Pulmonary artery endothelial cell (primary cell): ENCODE measurements around the gene OBSL1. TPM values are rescaled to one million over a fixed set of nuclear protein-coding genes. Genes with fewer than 3 reads are reported as not detected.

ENCODE experiments used
- DNase-seq: peaks from one replicate; pipeline ENCODE4 v3.0.0-alpha.2; 2011; ENCODE audit warnings: low read depth, low spot score
- total RNA-seq: library from RNA; depleted of rRNA; stranded (reverse); fragments of >200 nt; gene quantifications from 2 replicates; pipeline ENCODE4 v1.2.3, GENCODE V29; 2014

The OBSL1 gene
- total RNA-seq, 1 donor from 2014 or later = 15.6 TPM

GRCh38 chr2:219596954-219597551 lies 25.7 kb upstream of the OBSL1 start:
- no peak for DNase-seq

- no peak for DNase-seq
Observed at GRCh38 chr2:219595256-219595655, 23.9 kb upstream of the OBSL1 start.

- no peak for DNase-seq
Observed at GRCh38 chr2:219593154-219593553, 21.8 kb upstream of the OBSL1 start.

- no peak for DNase-seq
Observed at GRCh38 chr2:219592736-219593135, 21.4 kb upstream of the OBSL1 start.

- DNase-seq = no peak
Observed at GRCh38 chr2:219591091-219591490, 19.8 kb upstream of the OBSL1 start.

GRCh38 chr2:219581346-219581745 lies 10.0 kb upstream of the OBSL1 start:
- DNase-seq = no peak

GRCh38 chr2:219578811-219579613 lies 7.7 kb upstream of the OBSL1 start:
- no peak for DNase-seq

GRCh38 chr2:219576505-219577388 lies 5.4 kb upstream of the OBSL1 start:
- no peak for DNase-seq

GRCh38 chr2:219575566-219576504 lies 4.5 kb upstream of the OBSL1 start:
- no peak for DNase-seq

- DNase-seq = no peak
Observed at GRCh38 chr2:219574484-219575311, 3.4 kb upstream of the OBSL1 start.

- DNase-seq = no peak
Observed at GRCh38 chr2:219573166-219573565, 1.8 kb upstream of the OBSL1 start.

- DNase-seq = no peak
Observed at GRCh38 chr2:219572237-219573001, 1.1 kb upstream of the OBSL1 start, which contains the start of gene INHA. TSS of gene INHA (plus strand) at chr2:219572310. CDS start at chr2:219572375, 65 bp downstream.

GRCh38 chr2:219570924-219571310 lies 422 bp downstream of the OBSL1 start:
- no peak for DNase-seq

GRCh38 chr2:219570194-219570923 lies 980 bp downstream of the OBSL1 start:
- no peak for DNase-seq

- DNase-seq = no peak
Observed at GRCh38 chr2:219569635-219570034, 1.7 kb downstream of the OBSL1 start.

GRCh38 chr2:219569041-219569440 lies 2.3 kb downstream of the OBSL1 start:
- no peak for DNase-seq

- DNase-seq = no peak
Observed at GRCh38 chr2:219567791-219568361, 3.5 kb downstream of the OBSL1 start.

GRCh38 chr2:219567131-219567530 lies 4.2 kb downstream of the OBSL1 start:
- no peak for DNase-seq
